Osteoblast (primary cell): ENCODE results near the gene SHROOM2. TPM values are rescaled to one million over a fixed set of nuclear protein-coding genes. Genes with fewer than 3 reads are reported as not detected.

ENCODE experiments used
- DNase-seq: peaks from one replicate; pipeline ENCODE4 v3.0.0; 2011; ENCODE audit warnings: low spot score, mixed read lengths; ENCODE audit not compliant: insufficient read length; ENCODE audit errors: missing footprints
- H2AFZ ChIP-seq: 2 replicates; pipeline ENCODE4 v1.6.0; 2011; ENCODE audit warnings: mild to moderate bottlenecking, low read length
- H3K27ac ChIP-seq: 2 replicates; pipeline ENCODE4 v1.5.1; 2011; ENCODE audit warnings: mild to moderate bottlenecking, low read depth, low read length, moderate library complexity
- H3K27me3 ChIP-seq: 2 replicates; pipeline ENCODE4 v1.6.0; 2012; ENCODE audit warnings: mild to moderate bottlenecking, control low read depth, inconsistent platforms, low read length, moderate library complexity; ENCODE audit not compliant: insufficient read depth
- H3K36me3 ChIP-seq: 2 replicates; pipeline ENCODE4 v1.5.1; 2011; ENCODE audit warnings: mild to moderate bottlenecking, low read length, control low read depth, moderate library complexity; ENCODE audit not compliant: insufficient read depth
- H3K4me1 ChIP-seq: 2 replicates; pipeline ENCODE4 v1.5.1; 2011; ENCODE audit warnings: mild to moderate bottlenecking, low read length, control low read depth, moderate library complexity; ENCODE audit not compliant: insufficient read depth
- H3K4me2 ChIP-seq: 2 replicates; pipeline ENCODE4 v1.6.0; 2011; ENCODE audit warnings: mild to moderate bottlenecking, low read length; ENCODE audit not compliant: insufficient read depth
- H3K4me3 ChIP-seq: fragments of 200-600 bp; sonication (generic); 3 replicates; pipeline ENCODE4 v1.5.1; 2012; ENCODE audit warnings: mild to moderate bottlenecking, low read length, inconsistent platforms; ENCODE audit not compliant: insufficient read depth
- H3K79me2 ChIP-seq: 2 replicates; pipeline ENCODE4 v1.6.0; 2012; ENCODE audit warnings: mild to moderate bottlenecking, low read length, control low read depth, inconsistent platforms; ENCODE audit not compliant: insufficient read depth
- H3K9me3 ChIP-seq: 2 replicates; pipeline ENCODE4 v1.5.1; 2011; ENCODE audit warnings: low read depth, low read length, control low read depth
- H4K20me1 ChIP-seq: 2 replicates; pipeline ENCODE4 v1.6.0; 2012; ENCODE audit warnings: mild to moderate bottlenecking, low read length, control low read depth; ENCODE audit not compliant: insufficient read depth
- CTCF ChIP-seq: IDR thresholded peaks from 2 replicates; pipeline ENCODE4 v1.5.1; 2011; ENCODE audit warnings: mild to moderate bottlenecking, low read depth, low read length, moderate library complexity; ENCODE audit errors: extremely low read depth
- total RNA-seq: library from RNA; depleted of rRNA; stranded (reverse); fragments of >200 nt; gene quantifications from 2 replicates; pipeline ENCODE4 v1.2.3, GENCODE V29; 2012

SHROOM2 gene
- total RNA-seq, 1 donor: 8.0 TPM

GRCh38 chrX:9789555-9789954 lies 3.3 kb downstream of the SHROOM2 start:
- Histone ChIP-seq H3K4me1 (no peaks in the 10 kb centered on the region), H4K20me1 (no peaks in the 10 kb centered on the region), H3K27me3 (peaks cover 40% of the 10 kb centered on the region), H3K27ac (no peak overlapping the region), H3K36me3 (no peaks in the 10 kb centered on the region), H3K79me2 (no peaks in the 10 kb centered on the region), H3K4me2 (no peak overlapping the region), H3K9me3 (no peaks in the 10 kb centered on the region), H2AFZ (no peak overlapping the region), H3K4me3 (no peak overlapping the region)
- no peak for DNase-seq
- TF ChIP-seq CTCF: no peak

- no peak for DNase-seq
- Histone ChIP-seq H3K4me2 (no peak overlapping the region), H2AFZ (no peak overlapping the region), H3K36me3 (no peaks in the 10 kb centered on the region), H3K27me3 (peaks cover 32% of the 10 kb centered on the region), H4K20me1 (no peaks in the 10 kb centered on the region), H3K9me3 (no peaks in the 10 kb centered on the region), H3K4me1 (no peaks in the 10 kb centered on the region), H3K27ac (no peak overlapping the region), H3K4me3 (no peak overlapping the region), H3K79me2 (no peaks in the 10 kb centered on the region)
- TF ChIP-seq CTCF: no peak
Measured at GRCh38 chrX:9790866-9791265, 4.6 kb downstream of the SHROOM2 start.

- H3K9me3 ChIP-seq: no peaks in the 10 kb centered on the region
- H4K20me1 ChIP-seq: no peaks in the 10 kb centered on the region
- peaks cover 8% of the 10 kb centered on the region for H3K27me3 ChIP-seq
- no peak for TF ChIP-seq CTCF
- H3K27ac ChIP-seq: no peak overlapping the region
- no peak overlapping the region for H2AFZ ChIP-seq
- no peaks in the 10 kb centered on the region for H3K79me2 ChIP-seq
- no peak for DNase-seq
- H3K4me2 ChIP-seq: no peak overlapping the region
- H3K36me3 ChIP-seq: no peaks in the 10 kb centered on the region
- no peaks in the 10 kb centered on the region for H3K4me1 ChIP-seq
- no peak overlapping the region for H3K4me3 ChIP-seq
Measured at GRCh38 chrX:9794495-9794894, 8.3 kb downstream of the SHROOM2 start.

- Histone ChIP-seq H3K36me3 (no peaks in the 10 kb centered on the region), H3K4me2 (no peak overlapping the region), H2AFZ (no peak overlapping the region), H3K27me3 (no peaks in the 10 kb centered on the region), H3K4me1 (no peaks in the 10 kb centered on the region), H3K4me3 (no peak overlapping the region), H3K79me2 (no peaks in the 10 kb centered on the region), H4K20me1 (no peaks in the 10 kb centered on the region), H3K27ac (no peak overlapping the region), H3K9me3 (peaks cover 3% of the 10 kb centered on the region)
- no peak for DNase-seq
- TF ChIP-seq CTCF: no peak
Measured at GRCh38 chrX:9797384-9798360, 11.4 kb downstream of the SHROOM2 start.
